ENCODE data around the gene PTPRR.
A peak's percentile ranks its signal among the peaks of the same experiment; 100 is the strongest.

PTPRR gene

DNA sequence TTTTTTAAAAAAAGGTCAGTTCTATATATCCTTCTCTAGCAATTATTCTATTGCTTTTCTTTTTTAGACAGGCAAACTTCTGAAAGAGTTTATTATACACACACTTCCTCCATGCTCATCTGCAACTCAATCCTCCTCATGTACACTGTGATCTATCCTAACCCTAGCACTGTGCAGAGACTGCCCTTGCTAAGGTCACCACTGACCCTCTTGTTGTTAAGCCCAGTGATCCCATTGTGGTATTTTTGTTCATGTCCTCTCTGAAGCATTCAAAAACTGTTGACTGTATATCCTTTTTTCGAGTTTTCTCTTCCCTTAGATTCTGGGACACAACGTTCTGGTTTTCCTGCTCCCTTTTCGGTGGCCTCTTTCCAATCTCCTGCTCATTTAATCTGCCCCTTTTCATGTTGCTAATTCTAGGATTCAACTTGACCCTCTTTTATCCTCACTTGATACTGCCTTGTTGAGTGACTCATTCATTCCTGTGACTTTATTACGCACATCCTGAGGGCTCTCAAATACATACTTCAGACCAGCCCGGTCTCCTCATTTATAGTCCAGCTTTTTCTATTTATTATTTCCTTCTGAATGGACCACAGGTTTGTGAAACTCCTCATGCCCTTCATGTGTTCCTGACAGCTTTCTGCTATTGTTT lies 229.4 kb downstream of the PTPRR start:
- peak; percentile 34 for DNase-seq (ENCODE audit: low read depth)

DNA sequence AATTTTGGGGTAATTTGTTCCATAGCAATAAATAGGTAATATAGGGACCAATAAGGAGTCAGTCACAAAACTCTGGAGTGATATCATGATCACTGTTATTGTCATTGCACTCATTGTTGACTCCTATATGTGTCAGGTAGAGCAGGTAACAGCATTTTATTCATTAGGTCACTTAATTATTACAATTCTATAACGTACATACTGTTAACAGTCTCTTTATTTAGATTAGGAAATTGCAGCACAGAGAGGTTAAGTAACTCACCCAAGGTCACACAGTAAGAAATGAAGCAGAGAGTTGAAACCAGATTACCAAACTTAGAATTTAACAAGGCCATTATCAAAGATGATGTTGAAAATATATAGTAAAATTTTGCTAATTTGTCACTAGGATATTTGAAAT lies 233.6 kb downstream of the PTPRR start:
- no peak for DNase-seq (ENCODE audit: low read depth)

DNA sequence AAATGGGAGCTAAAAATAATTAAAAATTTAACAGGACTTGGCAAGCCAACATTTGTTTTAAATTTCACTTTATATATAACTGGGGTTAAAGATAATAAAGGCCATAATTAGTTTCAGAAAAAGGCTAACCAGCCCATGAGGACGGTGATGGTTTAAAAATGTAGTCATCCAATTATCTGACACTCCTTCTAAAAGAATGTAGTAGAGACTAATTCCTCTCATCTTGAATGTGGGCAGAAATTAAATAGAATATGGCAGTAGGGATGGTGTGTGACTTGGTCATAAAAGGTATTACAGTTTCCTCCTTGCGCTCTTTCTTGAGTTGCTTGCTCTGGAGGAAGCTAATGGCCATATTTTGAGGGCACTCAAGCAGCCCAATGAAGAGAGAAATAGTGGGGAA lies 234.2 kb downstream of the PTPRR start:
- no peak for DNase-seq (ENCODE audit: low read depth)

DNA sequence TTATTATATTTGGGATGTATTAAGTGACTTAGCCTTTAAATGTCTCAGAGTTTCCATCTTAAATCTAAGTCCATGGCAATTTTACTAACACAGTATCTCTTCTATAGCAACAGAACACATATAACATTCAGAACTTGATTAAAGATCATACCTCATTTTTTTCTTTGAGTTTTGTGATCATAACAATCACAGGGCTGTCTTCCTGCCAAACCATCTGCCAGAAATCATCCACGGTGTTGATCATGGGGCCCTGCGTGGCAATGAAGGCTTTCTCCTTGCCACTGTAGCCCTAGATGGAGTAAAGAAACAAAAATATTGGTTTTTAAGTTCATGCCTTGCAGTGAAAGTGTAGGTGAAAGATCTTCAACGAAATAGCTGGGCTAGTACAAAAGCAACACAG lies 236.6 kb downstream of the PTPRR start:
- no peak for DNase-seq (ENCODE audit: low read depth)

DNA sequence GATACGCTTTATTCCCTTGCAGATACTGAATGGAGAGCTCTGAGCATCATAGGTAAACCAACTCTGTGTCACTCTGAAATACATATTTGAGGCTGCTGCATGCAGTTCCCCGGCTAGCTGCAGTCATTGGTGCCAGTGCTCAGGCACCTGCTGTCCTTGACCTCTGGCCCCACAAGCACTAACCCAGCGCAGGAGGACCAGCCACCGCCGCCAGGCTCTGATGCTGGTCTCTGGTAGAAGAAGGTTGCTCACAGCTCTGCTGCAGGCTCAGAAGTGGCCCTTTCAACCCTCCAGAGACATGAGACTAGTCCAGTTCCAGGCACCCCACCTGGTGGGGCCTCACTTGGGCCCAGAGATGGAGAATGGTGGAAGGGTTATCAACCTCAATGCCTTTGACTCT lies 248.8 kb downstream of the PTPRR start:
- no peak for DNase-seq (ENCODE audit: low read depth)

DNA sequence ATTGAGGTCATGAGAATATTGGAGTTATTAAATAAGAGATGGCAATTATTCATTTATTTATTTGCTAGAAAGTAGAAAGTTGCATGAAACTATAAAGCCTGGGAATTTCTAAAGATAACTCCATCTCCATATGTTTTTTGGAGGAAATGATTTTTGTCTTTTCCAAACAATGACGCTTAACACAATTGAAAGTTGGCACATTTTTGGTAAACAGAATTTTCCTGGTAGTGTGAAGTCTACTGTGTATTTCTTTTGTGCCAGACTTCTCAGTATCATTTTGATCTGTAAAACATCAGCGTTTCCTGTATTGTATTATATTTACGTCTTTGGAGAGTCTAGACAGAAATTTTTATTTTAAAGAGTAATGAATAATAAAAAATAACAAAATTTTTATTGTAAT lies 249.6 kb downstream of the PTPRR start:
- no peak for DNase-seq (ENCODE audit: low read depth)

DNA sequence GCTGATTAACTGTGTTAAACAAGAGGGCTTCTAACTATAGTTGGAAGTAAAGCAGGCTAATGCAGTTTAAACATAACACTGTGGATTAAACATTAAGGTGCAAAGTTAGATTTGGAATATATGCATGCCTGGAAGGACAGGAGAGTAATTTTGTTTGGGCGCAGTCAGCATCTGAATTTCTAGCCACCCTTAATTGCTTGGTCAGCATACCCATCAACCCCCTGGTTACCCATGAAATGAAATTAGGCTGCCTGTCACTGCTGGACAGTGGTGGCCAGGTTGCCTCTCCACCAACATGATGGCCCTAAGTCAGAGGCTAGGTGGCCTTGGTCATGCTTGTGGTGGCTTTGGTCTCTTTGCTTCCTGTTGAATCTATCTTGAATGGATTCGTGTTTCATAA lies 253.3 kb downstream of the PTPRR start:
- DNase-seq (ENCODE audit: low read depth) = no peak

DNA sequence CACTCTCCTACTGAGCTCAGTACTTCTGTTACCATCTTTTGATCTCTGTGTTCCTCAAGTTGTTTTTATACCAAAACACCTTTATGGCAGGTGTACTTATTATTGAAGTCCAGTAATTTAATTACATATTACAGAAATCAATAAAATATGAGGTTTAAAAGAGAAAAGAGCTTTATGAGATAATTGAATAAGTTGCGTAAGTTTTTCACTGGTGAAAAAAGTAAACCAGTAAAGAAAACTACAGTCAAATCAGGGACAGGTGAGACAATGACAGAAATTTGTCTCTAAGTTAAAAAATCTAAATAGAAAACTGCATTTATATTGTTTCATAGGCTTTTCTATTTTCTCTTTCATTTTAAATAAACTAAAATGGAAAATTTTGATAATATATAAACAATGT lies 254.2 kb downstream of the PTPRR start:
- no peak for DNase-seq (ENCODE audit: low read depth)

DNA sequence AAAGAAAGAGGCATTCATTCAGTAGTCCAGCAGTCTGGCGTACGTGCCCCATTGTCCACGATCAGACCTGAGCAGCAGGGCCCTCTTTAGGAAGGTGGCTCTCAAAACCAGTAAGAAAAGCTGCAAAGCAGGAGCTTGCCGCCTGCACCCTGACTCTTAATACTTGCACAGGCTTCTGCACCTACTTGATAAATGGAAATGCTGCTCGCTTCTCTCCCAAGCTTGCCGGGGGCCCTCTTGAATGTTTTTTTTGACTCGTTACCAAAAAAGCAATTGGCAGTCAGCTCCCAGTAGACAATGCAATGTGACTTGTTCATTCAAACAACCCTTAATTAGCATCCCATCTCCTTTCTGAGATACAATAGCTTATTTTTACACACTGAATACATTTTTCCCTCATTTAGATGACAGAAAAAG lies 256.1 kb downstream of the PTPRR start:
- DNase-seq (ENCODE audit: low read depth) = no peak

DNA sequence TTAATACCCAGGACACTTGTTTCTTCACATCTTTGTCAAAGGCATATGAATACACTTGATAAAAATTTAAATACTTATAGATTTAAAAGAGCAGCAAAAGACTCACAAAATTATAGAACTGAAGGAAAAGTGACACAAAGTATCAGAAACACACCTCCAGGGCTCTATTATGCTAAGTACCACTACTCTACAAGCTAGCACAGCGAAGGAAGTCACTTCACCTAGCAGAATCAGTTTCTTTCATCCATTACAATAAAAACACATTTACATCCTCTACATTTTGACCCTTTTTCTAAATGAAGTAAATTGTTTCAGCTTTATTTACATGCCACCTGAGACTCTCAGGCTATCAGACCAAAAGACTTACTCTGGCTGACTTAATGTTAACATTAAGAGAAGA lies 256.7 kb downstream of the PTPRR start:
- no peak for DNase-seq (ENCODE audit: low read depth)

DNA sequence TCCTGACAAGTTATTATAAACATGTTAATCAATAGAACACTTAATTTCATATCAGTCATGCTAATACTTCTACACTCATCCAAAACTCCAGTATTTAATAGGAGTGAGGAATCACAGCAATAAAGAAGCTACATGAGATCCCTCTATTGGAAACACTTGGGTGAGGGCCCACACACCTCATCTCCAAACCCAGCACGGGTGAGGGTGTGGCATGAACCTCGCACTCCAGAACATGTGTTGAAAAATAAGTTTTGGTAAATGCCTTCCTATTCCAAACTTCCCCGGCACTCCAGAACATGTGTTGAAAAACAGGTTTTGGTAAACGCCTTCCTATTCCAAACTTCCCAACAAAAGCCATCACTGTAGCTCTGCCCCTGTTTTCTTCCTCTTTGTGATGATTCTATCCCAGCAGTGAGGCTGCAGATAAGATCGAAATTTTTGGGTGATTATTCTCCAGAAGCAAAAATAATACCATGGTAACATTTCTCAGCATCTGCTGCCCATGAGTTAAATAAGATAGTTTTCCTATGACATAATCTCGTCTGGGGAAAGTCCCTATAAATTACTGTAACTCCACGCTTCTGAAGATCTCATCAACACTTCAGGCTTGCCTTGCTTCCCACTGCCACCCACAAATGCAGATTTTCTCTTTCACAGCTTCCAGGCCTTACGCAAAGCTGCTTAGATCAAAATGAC lies 258.9 kb downstream of the PTPRR start:
- peak; percentile 43 for DNase-seq (ENCODE audit: low read depth)

DNA sequence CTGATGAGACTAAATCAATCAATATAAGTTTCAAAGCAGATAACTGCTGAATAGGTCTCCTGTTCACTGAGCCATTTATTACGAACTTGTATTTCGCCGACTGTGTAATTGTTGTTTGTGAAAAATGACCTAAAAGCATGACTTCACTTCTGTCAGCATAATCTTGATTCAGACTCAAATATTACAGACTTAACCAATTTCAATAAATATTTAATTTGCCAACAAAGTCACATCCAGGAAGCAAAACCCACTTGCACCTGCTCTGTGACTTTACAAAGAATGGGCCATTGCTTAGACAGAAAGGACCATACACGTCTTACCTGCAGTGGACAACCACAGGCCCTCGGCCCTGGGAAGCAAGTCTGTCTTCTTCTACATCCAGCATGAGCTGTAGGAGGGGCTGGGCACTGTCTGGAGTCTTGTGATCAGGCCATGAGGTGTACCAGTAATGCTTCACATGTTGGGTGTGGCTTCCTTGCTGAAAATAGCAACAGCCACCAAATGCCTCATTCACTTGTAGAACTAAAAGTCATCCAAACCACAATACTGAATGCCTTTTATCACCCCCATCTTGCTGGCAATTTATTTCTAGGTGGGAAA lies 259.8 kb downstream of the PTPRR start:
- DNase-seq (ENCODE audit: low read depth) = peak; percentile 7

DNA sequence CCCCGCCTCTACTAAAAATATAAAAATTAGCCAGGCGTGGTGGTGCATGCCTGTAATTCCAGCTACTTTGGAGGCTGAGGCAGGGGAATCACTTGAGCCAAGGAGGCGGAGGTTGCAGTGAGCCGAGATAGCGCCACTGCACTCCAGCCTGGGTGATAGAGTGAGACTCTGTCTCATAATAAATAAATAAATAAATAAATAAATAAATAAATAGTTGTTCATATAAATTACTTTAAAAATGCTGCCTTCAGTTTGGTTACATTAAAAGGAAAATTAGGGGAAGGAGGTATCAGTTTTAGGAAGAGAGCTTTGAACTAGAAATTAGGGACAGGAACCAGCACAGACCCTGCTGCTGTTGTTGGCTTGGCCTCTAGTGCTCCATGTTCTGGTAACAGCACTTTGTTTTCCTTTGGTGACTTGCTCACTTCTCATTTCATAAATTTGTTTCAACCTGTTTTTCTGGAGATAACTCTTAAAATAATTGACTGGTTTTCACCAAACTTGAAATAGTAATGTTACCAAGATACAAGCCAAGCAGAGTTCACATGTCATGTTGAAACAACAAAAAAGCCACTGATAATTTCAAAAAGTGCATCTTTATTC lies 260.4 kb downstream of the PTPRR start:
- no peak for DNase-seq (ENCODE audit: low read depth)

DNA sequence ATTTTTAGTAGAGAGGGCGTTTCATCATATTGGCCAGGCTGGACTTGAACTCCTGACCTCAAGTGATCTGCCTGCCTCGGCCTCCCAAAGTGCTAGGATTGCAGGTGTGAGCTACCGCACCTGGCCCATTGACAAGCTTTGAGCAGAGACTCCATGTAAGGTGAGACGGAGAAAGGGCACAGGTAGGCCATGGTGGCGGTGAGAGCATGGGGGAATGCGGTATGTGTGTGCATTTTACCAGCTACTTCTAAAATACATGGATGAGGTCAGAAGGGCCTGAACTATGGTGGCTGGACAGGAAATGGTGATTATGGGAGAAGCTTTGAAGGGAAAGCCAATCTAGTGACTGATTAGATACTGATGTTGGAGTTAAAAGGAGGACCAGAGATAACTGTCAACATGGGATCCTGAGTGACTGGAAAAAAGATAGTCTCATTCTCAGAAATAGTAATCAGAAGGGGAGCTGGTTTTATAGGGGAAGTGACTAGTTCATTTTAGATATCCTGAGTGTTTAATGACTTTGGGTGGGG lies 261.4 kb downstream of the PTPRR start:
- DNase-seq (ENCODE audit: low read depth) = no peak

DNA sequence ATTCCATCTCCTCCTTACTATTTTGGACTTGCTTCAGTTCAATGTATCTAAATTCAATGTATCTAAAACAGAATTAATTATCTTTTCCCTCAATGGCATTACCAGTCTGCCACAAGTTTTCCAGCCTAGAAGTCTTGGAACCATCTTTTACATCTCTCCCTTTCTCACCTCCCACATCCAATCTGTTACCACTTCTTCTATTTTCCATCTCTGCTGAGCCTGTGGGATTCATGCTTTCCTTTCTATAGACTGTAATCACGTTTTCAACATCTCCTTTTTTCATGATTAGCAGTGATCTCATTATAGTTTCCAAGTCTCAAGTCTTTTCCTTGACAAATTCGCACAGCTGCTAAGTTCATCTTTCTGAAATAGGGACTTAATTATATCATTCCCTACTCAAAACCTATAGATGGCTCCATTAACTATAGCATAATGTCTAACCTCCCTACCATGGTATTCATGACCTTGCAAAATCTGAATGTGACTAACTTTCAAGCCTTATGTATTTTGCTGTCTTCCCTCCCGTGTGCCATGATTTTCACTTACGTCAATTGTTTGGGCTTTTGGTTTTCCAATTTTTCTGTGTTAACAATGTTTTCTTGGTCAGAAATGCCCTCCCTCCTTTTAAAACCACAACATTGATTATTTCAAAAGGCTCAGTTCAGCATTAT lies 262.8 kb downstream of the PTPRR start:
- DNase-seq (ENCODE audit: low read depth) = no peak

DNA sequence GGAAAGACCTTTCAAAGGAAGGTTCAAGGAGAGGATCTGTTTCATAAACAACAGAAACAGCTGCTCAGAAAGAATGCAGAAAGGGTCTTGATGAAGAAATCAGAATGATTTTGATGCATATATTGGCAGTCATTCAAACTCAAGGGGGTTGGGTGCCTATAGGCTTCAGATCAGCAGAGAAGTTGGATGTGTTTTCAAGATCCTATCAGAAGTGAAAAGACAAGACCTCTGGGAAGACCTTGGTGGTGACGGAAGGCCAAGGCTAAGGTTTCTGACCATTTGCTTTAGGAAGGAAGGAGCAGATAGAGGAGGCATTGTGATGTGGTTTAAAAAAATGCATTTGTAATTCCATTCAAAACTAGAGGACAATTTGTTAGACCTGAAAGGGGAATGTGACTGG lies 268.1 kb downstream of the PTPRR start:
- DNase-seq (ENCODE audit: low read depth) = peak; percentile 13

DNA sequence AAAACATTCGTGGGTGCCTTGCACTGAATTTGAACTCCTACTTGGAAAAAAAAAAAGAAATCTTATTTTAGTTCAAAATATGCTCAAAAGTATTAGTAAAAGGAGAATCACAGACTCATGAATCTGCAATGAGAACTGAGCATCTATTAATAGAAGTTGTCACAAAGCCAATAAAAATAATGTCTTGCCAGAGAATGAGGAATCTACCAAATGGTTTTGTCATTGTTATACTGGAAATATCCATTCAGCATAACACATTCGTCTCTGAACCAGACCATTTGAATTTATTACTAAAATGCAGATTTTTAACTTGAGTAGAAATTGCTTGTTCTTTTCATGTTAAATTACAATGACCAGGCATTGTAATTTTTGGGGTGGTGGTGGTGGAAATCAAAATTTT lies 271.7 kb downstream of the PTPRR start:
- DNase-seq (ENCODE audit: low read depth) = peak; percentile 3

DNA sequence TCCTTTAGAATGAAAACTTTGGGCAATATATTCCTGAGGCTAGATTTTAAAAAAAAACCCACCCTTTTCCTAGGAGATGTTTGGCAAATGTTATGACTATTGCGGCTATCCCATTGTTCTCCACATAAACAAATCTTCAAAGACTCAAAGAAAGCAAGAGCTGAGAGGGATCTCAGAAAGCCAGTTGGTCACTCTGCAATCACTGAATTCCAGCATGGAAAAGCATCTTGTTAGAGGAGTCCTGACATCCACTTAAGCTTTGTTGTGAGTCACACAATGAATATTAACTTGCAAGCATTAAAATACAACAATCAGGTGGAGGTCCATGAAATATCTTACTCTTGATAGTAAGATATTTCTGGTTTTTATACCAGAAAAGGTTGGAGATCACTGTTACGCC lies 272.3 kb downstream of the PTPRR start:
- DNase-seq (ENCODE audit: low read depth) = no peak

DNA sequence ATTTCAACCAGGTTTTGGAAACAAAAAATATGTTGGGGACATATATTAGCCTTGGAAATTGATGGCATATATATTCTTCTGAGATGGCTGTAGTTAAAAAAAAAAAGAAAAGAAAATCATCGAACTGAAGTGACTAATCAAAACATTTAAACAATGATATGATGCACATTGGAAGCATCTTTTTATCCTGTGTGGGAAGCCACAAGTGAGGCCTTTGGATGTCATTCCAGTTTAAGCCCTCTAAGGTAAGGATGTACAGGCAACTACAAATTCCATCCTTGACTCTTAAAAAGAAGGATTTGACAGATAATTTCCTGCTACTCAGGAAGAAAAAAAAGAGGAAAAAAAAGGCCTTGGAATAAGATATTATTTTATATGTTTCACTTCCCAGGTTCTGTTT lies 273.7 kb downstream of the PTPRR start:
- DNase-seq (ENCODE audit: low read depth) = peak; percentile 38

DNA sequence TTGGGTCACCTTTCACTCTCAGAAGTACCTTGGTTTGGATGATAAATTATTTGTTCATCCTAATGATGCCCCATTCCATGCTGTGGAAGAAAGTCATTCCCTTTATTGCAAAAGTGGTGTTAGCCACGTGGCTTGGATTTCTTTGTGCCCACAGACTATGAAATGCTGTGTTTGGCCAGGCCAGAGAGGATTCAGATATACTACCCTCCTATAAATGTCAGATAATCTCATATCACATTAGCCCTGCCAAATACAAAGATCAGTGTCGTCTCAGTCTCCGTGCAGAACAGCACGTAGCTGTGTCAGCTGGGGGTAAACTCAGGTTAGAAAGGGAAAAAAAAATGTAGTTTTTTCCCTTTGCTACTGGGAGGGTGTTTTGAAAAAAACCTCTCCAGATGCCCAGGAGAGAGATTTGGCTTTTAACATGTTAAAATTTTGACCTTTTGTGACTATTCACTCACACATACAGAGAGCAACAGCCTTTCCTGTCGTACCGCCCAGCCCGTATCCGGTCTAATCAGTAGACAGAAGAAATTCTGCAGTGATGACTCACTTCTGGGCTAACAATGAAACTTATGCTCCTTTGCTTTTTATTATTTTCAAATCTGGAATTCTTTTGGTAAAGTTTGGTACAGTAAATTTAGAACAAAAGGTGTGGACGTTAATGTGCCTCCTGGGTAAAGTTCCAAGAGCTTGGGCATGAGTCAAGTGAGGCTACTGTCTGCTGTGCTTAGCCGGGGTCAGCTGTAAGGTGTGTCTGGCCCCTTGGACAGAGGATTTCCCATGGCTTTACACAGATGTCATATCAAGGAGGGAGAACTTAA lies 274.8 kb downstream of the PTPRR start:
- peak; percentile 77 for DNase-seq (ENCODE audit: low read depth)

DNA sequence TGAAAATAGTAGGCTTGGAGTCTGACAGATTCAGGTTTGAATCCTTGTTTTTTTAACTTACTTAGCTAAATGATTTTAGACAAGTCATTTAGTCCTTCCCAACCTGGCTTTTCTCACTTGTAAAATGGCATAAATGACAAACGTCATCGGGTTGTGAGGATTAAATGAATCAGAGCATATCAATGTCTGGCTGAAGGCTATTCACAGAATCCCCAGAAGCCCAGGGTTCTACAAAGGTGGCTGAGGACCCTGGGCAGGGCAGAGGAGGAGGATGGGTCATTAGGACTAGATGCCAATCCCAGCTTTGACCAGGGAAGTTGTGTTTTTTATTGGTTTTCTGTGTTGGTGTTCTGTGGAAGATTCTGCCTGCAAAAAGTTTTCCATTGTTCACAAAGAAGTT lies 275.7 kb downstream of the PTPRR start:
- no peak for DNase-seq (ENCODE audit: low read depth)

DNA sequence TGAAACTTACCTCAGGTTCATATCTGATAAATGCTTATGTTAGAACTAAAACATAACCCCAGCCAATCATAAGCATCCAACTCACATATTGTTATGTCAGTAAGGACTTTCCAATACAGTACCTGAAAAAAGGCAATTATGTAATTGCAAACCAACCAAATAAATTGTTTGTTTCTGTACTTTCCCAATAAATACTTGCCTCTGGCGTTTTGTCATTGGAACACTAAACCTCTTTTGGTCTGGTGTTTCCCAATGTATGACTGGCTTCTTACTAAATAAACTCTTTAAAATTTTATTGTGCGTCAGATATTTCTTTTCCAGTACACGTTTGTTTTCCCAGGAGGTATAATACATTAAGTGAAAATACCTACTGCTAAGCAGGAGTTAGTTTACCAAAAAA lies 276.6 kb downstream of the PTPRR start:
- DNase-seq (ENCODE audit: low read depth) = no peak
